WTC11 (cell line): ENCODE data around the gene MYL3. TPM values are rescaled to one million over a fixed set of nuclear protein-coding genes. Genes with fewer than 3 reads are reported as not detected.
A peak's percentile ranks its signal among the peaks of the same experiment; 100 is the strongest.

Experiments
- ATAC-seq: fragments of 200-7000 bp; cut with Tn5 transposase; 2 replicates; pipeline ENCODE4 v1.10.0; 2021; ENCODE audit warnings: mild to moderate bottlenecking, moderate library complexity
- CTCF ChIA-PET: fragments of 300-600 bp; sonication (Branson Sonifier 250); formaldehyde crosslinking; loops from one replicate; lab custom pipeline; 2021; ENCODE audit warnings: antibody characterized with exemption; lab: Charles Lee
- POLR2A ChIA-PET: fragments of 350-600 bp; sonication (Branson Sonifier 250); formaldehyde crosslinking; loops from one replicate; lab custom pipeline; 2021; ENCODE audit warnings: antibody characterized with exemption; lab: Charles Lee
- DNase-seq: peaks from one replicate; pipeline ENCODE4 v3.0.0; 2021; ENCODE audit warnings: low spot score
- H3K27ac Mint-ChIP-seq: 2 replicates; pipeline ENCODE4 v1.8.0; 2021; ENCODE audit warnings: mixed read lengths
- H3K27me3 Mint-ChIP-seq: 2 replicates; pipeline ENCODE4 v1.8.0; 2021; ENCODE audit warnings: low read depth, mild to moderate bottlenecking, moderate library complexity, mixed read lengths
- H3K36me3 Mint-ChIP-seq: 2 replicates; pipeline ENCODE4 v1.8.0; 2021; ENCODE audit warnings: mixed read lengths
- H3K4me1 Mint-ChIP-seq: 2 replicates; pipeline ENCODE4 v1.8.0; 2022; ENCODE audit warnings: mixed read lengths
- H3K4me3 Mint-ChIP-seq: 2 replicates; pipeline ENCODE4 v1.8.0; 2021; ENCODE audit warnings: mild to moderate bottlenecking, moderate library complexity, mixed read lengths
- H3K9me3 Mint-ChIP-seq: 2 replicates; pipeline ENCODE4 v1.8.0; 2021; ENCODE audit warnings: mixed read lengths
- AR ChIP-seq: fragments of 250-450 bp; sonication (Bioruptor Pico); IDR thresholded peaks from 2 replicates; pipeline ENCODE4 v1.9.0; 2021; ENCODE audit warnings: mild to moderate bottlenecking
- CTCF ChIP-seq: fragments of 200-600 bp; IDR thresholded peaks from 2 replicates; pipeline ENCODE4 v1.8.0; 2022; ENCODE audit warnings: antibody characterized with exemption
- FOXK1 ChIP-seq: sonication (generic); formaldehyde crosslinking; IDR thresholded peaks from 2 replicates; pipeline ENCODE4 v1.8.0; 2022; ENCODE audit warnings: mild to moderate bottlenecking, moderate library complexity, missing genetic modification reagents
- GTF2I ChIP-seq: fragments of 250-450 bp; sonication (Bioruptor Pico); conservative IDR thresholded peaks from 2 replicates; pipeline ENCODE4 v1.4.0; 2021; ENCODE audit warnings: mild to moderate bottlenecking
- JUN ChIP-seq: sonication (generic); formaldehyde crosslinking; IDR thresholded peaks from 2 replicates; pipeline ENCODE4 v1.8.0; 2023; ENCODE audit warnings: mild to moderate bottlenecking, missing genetic modification reagents
- NFYB ChIP-seq: sonication (generic); formaldehyde crosslinking; conservative IDR thresholded peaks from 2 replicates; pipeline ENCODE4 v1.8.0; 2022; ENCODE audit warnings: low read depth, missing genetic modification reagents
- NR3C1 ChIP-seq: sonication (generic); formaldehyde crosslinking; conservative IDR thresholded peaks from 2 replicates; pipeline ENCODE4 v1.8.1; 2023; ENCODE audit warnings: low read depth, mild to moderate bottlenecking, missing genetic modification reagents
- PRDM15 ChIP-seq: sonication (generic); formaldehyde crosslinking; IDR thresholded peaks from 2 replicates; pipeline ENCODE4 v1.8.0; 2022; ENCODE audit warnings: missing genetic modification reagents
- RORB ChIP-seq: fragments of 250-450 bp; sonication (Bioruptor Pico); IDR thresholded peaks from 2 replicates; pipeline ENCODE4 v1.9.0; 2021; ENCODE audit warnings: mild to moderate bottlenecking
- SOX15 ChIP-seq: fragments of 250-450 bp; sonication (Bioruptor Pico); IDR thresholded peaks from 2 replicates; pipeline ENCODE4 v1.9.0; 2021; ENCODE audit warnings: mild to moderate bottlenecking
- STAT6 ChIP-seq: sonication (generic); formaldehyde crosslinking; conservative IDR thresholded peaks from 2 replicates; pipeline ENCODE4 v1.8.1; 2023; ENCODE audit warnings: mild to moderate bottlenecking, low read depth, missing genetic modification reagents, moderate library complexity
- ZBTB21 ChIP-seq: sonication (generic); formaldehyde crosslinking; IDR thresholded peaks from 2 replicates; pipeline ENCODE4 v1.8.1; 2023; ENCODE audit warnings: mild to moderate bottlenecking, missing genetic modification reagents, borderline replicate concordance
- ZBTB43 ChIP-seq: sonication (generic); formaldehyde crosslinking; IDR thresholded peaks from 2 replicates; pipeline ENCODE4 v1.8.1; 2023; ENCODE audit warnings: mild to moderate bottlenecking, missing genetic modification reagents
- ZNF121 ChIP-seq: sonication (generic); formaldehyde crosslinking; IDR thresholded peaks from 2 replicates; pipeline ENCODE4 v1.8.0; 2023; ENCODE audit warnings: missing genetic modification reagents
- ZNF232 ChIP-seq: sonication (generic); formaldehyde crosslinking; IDR thresholded peaks from 2 replicates; pipeline ENCODE4 v1.8.0; 2022; ENCODE audit warnings: mild to moderate bottlenecking, missing genetic modification reagents
- ZNF396 ChIP-seq: fragments of 250-450 bp; sonication (Bioruptor Pico); IDR thresholded peaks from 2 replicates; pipeline ENCODE4 v1.8.0; 2021; ENCODE audit warnings: mild to moderate bottlenecking, moderate library complexity, borderline replicate concordance
- ZNF423 ChIP-seq: fragments of 250-450 bp; sonication (Bioruptor Pico); IDR thresholded peaks from 2 replicates; pipeline ENCODE4 v2.1.2; 2022; ENCODE audit warnings: mild to moderate bottlenecking, moderate library complexity
- total RNA-seq: library from RNA; stranded (reverse); gene quantifications from 3 replicates; pipeline ENCODE4 v1.2.3, GENCODE V29; 2021

Gene MYL3
- total RNA-seq, 1 experiment from 2014 or later: 0.31 TPM

GRCh38 chr3:46849045-46849631, 14.1 kb downstream of the MYL3 start:
- Mint-ChIP-seq H3K36me3 (no peaks in the 10 kb centered on the region), H3K4me1 (peaks cover 13% of the 10 kb centered on the region), H3K27me3 (peaks cover 6% of the 10 kb centered on the region; the same call in 1 of the 2 replicates), H3K27ac (no peak overlapping the region), H3K9me3 (no peaks in the 10 kb centered on the region), H3K4me3 (no peak overlapping the region)
- POLR2A ChIA-PET: interaction anchor here (0.6 to 0.9 kb wide), 2 partner anchors 112 to 264 kb away, joined by 3 read pairs; no protein-coding TSS in a partner anchor
- no peak for DNase-seq
- CTCF ChIA-PET: interaction anchor here (0.8 to 6.2 kb wide), 12 partner anchors 11 to 521 kb away, joined by 3 to 50 read pairs (median 4); partner anchors contain the start of gene PRSS50
- no peak for ATAC-seq
- TF ChIP-seq STAT6 (CRISPR knock-in tag): no peak
- no peak for TF ChIP-seq ZBTB21
- no peak for TF ChIP-seq AR
- no peak for TF ChIP-seq PRDM15
- TF ChIP-seq ZBTB43: no peak
- no peak for TF ChIP-seq SOX15
- no peak for TF ChIP-seq GTF2I (CRISPR knock-in tag)
- TF ChIP-seq FOXK1 (CRISPR knock-in tag): no peak
- no peak for TF ChIP-seq ZNF396 (CRISPR knock-in tag)
- no peak for TF ChIP-seq NFYB (CRISPR knock-in tag)

GRCh38 chr3:46848271-46849044, 14.8 kb downstream of the MYL3 start:
- no peak for TF ChIP-seq ZNF121 (CRISPR knock-in tag)
- TF ChIP-seq NR3C1 (CRISPR knock-in tag): no peak
- TF ChIP-seq JUN (CRISPR knock-in tag): no peak
- TF ChIP-seq ZNF232 (CRISPR knock-in tag): no peak
- TF ChIP-seq ZNF423: no peak
- 0 out of 2 replicates have a peak, but pooled peaks have one; percentile 24 for TF ChIP-seq CTCF
- no peak for TF ChIP-seq RORB (CRISPR knock-in tag)
- ATAC-seq (peak; percentile 71), DNase-seq (peak; percentile 83)
- ChIA-PET CTCF (interaction anchor here (0.7 to 6.2 kb wide), 13 partner anchors 25 to 522 kb away, joined by 3 to 50 read pairs (median 4); partner anchors contain the start of gene PRSS50), POLR2A (interaction anchor here (0.9 to 1.0 kb wide), 2 partner anchors 50 to 264 kb away, joined by 3 to 5 read pairs; no protein-coding TSS in a partner anchor)
- peaks cover 6% of the 10 kb centered on the region; the same call in 1 of the 2 replicates for H3K27me3 Mint-ChIP-seq
- H3K27ac Mint-ChIP-seq: no peak overlapping the region
- peaks cover 13% of the 10 kb centered on the region for H3K4me1 Mint-ChIP-seq
- H3K4me3 Mint-ChIP-seq: no peak overlapping the region
- H3K9me3 Mint-ChIP-seq: no peaks in the 10 kb centered on the region
- no peaks in the 10 kb centered on the region for H3K36me3 Mint-ChIP-seq
